HEK293T (cell line): ENCODE data around the gene NME3.

Experiments
- CTCF ChIA-PET: fragments of 350-600 bp; formaldehyde crosslinking; extraction: SDS; loops from one replicate; lab custom pipeline; 2021; ENCODE audit warnings: antibody characterized with exemption, inconsistent platforms; lab: Yijun Ruan, JAX
- POLR2A ChIA-PET: fragments of 350-600 bp; formaldehyde crosslinking; extraction: SDS; loops from one replicate; lab custom pipeline; 2020; ENCODE audit warnings: antibody characterized with exemption, inconsistent platforms; lab: Yijun Ruan, JAX
- DNase-seq: peaks from one replicate; pipeline ENCODE4 v3.0.0; 2012; ENCODE audit warnings: mixed read lengths; ENCODE audit errors: extremely low spot score
- ARNT ChIP-seq: fragments of 450-650 bp; IDR thresholded peaks from 2 replicates; pipeline ENCODE4 v1.6.1; 2017; ENCODE audit warnings: mild to moderate bottlenecking
- BHLHE40 ChIP-seq: fragments of 450-650 bp; IDR thresholded peaks from 2 replicates; pipeline ENCODE4 v1.6.1; 2016; ENCODE audit warnings: mild to moderate bottlenecking, moderate library complexity, borderline replicate concordance
- CTBP1 ChIP-seq: fragments of 450-650 bp; IDR thresholded peaks from 2 replicates; pipeline ENCODE4 v1.6.1; 2016; ENCODE audit warnings: borderline replicate concordance
- ELF4 ChIP-seq: fragments of 450-650 bp; IDR thresholded peaks from 2 replicates; pipeline ENCODE4 v1.6.1; 2017; ENCODE audit warnings: antibody characterized with exemption
- FOXA1 ChIP-seq: fragments of 450-650 bp; IDR thresholded peaks from 2 replicates; pipeline ENCODE4 v1.6.1; 2016; ENCODE audit warnings: mild to moderate bottlenecking
- FOXK2 ChIP-seq: fragments of 450-650 bp; IDR thresholded peaks from 2 replicates; pipeline ENCODE4 v1.6.1; 2016; ENCODE audit warnings: mild to moderate bottlenecking
- FOXM1 ChIP-seq: fragments of 450-650 bp; IDR thresholded peaks from 2 replicates; pipeline ENCODE4 v1.6.1; 2017; ENCODE audit warnings: mild to moderate bottlenecking, borderline replicate concordance
- HDGF ChIP-seq: fragments of 450-650 bp; IDR thresholded peaks from 2 replicates; pipeline ENCODE4 v1.6.1; 2017; ENCODE audit warnings: antibody characterized with exemption, borderline replicate concordance
- L3MBTL2 ChIP-seq: fragments of 450-650 bp; conservative IDR thresholded peaks from 2 replicates; pipeline ENCODE4 v1.6.1; 2016; ENCODE audit warnings: mild to moderate bottlenecking
- LEF1 ChIP-seq: fragments of 450-650 bp; IDR thresholded peaks from 2 replicates; pipeline ENCODE4 v1.6.1; 2017; ENCODE audit warnings: mild to moderate bottlenecking, borderline replicate concordance
- NFRKB ChIP-seq: fragments of 450-650 bp; IDR thresholded peaks from 2 replicates; pipeline ENCODE4 v1.6.1; 2016; ENCODE audit warnings: mild to moderate bottlenecking, moderate library complexity
- PKNOX1 ChIP-seq: fragments of 450-650 bp; IDR thresholded peaks from 2 replicates; pipeline ENCODE4 v1.6.1; 2016
- SUZ12 ChIP-seq: fragments of 450-650 bp; IDR thresholded peaks from 2 replicates; pipeline ENCODE4 v1.6.1; 2016; ENCODE audit warnings: mild to moderate bottlenecking
- TARDBP ChIP-seq: fragments of 450-650 bp; IDR thresholded peaks from 2 replicates; pipeline ENCODE4 v1.6.1; 2016
- ZNF384 ChIP-seq: fragments of 450-650 bp; IDR thresholded peaks from 2 replicates; pipeline ENCODE4 v1.6.1; 2016

The NME3 gene

GRCh38 chr16:1762879-1763520, 8.3 kb downstream of the NME3 start:
- ChIA-PET POLR2A (no interaction called here), CTCF (interaction anchor here (0.7 kb wide), 1 partner anchor 85 kb away, joined by 4 read pairs; the partner anchor contains the start of gene JPT2)
- DNase-seq, result no peak
- TF ChIP-seq TARDBP (no peak), FOXK2 (no peak), ELF4 (no peak), CTBP1 (no peak), HDGF (no peak), NFRKB (no peak), SUZ12 (no peak), L3MBTL2 (no peak), BHLHE40 (no peak)

- CTCF ChIA-PET, result interaction anchor here (0.7 kb wide), 1 partner anchor 84 kb away, joined by 4 read pairs; the partner anchor contains the start of gene JPT2
- POLR2A ChIA-PET, result no interaction called here
- TF ChIP-seq CTBP1 (no peak), FOXK2 (no peak)
- no peak for DNase-seq
Observed at GRCh38 chr16:1762196-1762878, 9.0 kb downstream of the NME3 start.

- DNase-seq, result no peak
- ChIA-PET POLR2A (no interaction called here), CTCF (no interaction called here)
- TF ChIP-seq LEF1 (no peak), FOXA1 (no peak), L3MBTL2 (no peak), CTBP1 (no peak)
Observed at GRCh38 chr16:1761751-1762150, 9.6 kb downstream of the NME3 start.

GRCh38 chr16:1760911-1761310, 10.4 kb downstream of the NME3 start:
- no peak for TF ChIP-seq TARDBP
- CTCF ChIA-PET, result no interaction called here
- POLR2A ChIA-PET, result interaction anchor here (1.3 kb wide), 1 partner anchor 11 kb away, joined by 5 read pairs; the partner anchor contains the start of genes EME2 and NME3
- no peak for DNase-seq

- ChIA-PET POLR2A (interaction anchor here (1.3 kb wide), 2 partner anchors 13 kb away, joined by 3 to 5 read pairs; partner anchors contain the start of genes EME2, MRPS34 and NME3), CTCF (no interaction called here)
- no peak for DNase-seq
- TF ChIP-seq LEF1 (no peak), ARNT (no peak), SUZ12 (no peak), BHLHE40 (no peak), FOXK2 (no peak), L3MBTL2 (no peak)
Observed at GRCh38 chr16:1759511-1759910, 11.8 kb downstream of the NME3 start.

- no peak for TF ChIP-seq LEF1
- TF ChIP-seq TARDBP, result no peak
- TF ChIP-seq CTBP1, result no peak
- TF ChIP-seq PKNOX1, result no peak
- TF ChIP-seq FOXK2, result no peak
- TF ChIP-seq FOXA1, result no peak
- TF ChIP-seq BHLHE40, result no peak
- TF ChIP-seq ELF4, result no peak
- no peak for TF ChIP-seq FOXM1
- CTCF ChIA-PET, result no interaction called here
- DNase-seq, result no peak
- POLR2A ChIA-PET, result interaction anchor here (1.3 kb wide), 1 partner anchor 13 kb away, joined by 3 read pairs; the partner anchor contains the start of genes EME2 and MRPS34
Observed at GRCh38 chr16:1758923-1759322, 12.4 kb downstream of the NME3 start.

GRCh38 chr16:1757714-1758461, 13.5 kb downstream of the NME3 start:
- CTCF ChIA-PET, result no interaction called here
- no peak for DNase-seq

GRCh38 chr16:1754204-1754603, 17.1 kb downstream of the NME3 start:
- ChIA-PET CTCF (no interaction called here), POLR2A (no interaction called here)
- no peak for TF ChIP-seq ZNF384
- no peak for TF ChIP-seq ELF4
- TF ChIP-seq TARDBP, result no peak
- TF ChIP-seq L3MBTL2, result no peak
- TF ChIP-seq PKNOX1, result no peak
- TF ChIP-seq ARNT, result no peak
- TF ChIP-seq SUZ12, result no peak
- no peak for TF ChIP-seq HDGF
- no peak for TF ChIP-seq LEF1
- no peak for TF ChIP-seq CTBP1
- TF ChIP-seq BHLHE40, result no peak
- no peak for TF ChIP-seq NFRKB
- DNase-seq, result no peak

More at GRCh38 chr16:1757714-1758461, 13.5 kb downstream of the NME3 start:
- POLR2A ChIA-PET, result interaction anchor here (1.3 kb wide), 1 partner anchor 15 kb away, joined by 3 read pairs; the partner anchor contains the start of genes EME2 and MRPS34
- TF ChIP-seq L3MBTL2, result no peak
